Endothelial cell of hepatic sinusoid (primary cell): ENCODE measurements around the gene CYSTM1.

Experiments
- in situ Hi-C: cut with HindIII; loops from 2 replicates; pipeline ENCODE4 v1.10.0; 2017; ENCODE audit warnings: low sequenced_read_pairs

The CYSTM1 gene

GRCh38 chr5:140205216-140205615 lies 30.2 kb downstream of the CYSTM1 start:
- in situ Hi-C loops = no loop called here

- in situ Hi-C loops = no loop called here
These were observed 31.0 kb downstream of the CYSTM1 start for GRCh38 chr5:140205952-140206351.

GRCh38 chr5:140207250-140207964 lies 32.4 kb downstream of the CYSTM1 start:
- in situ Hi-C loops = no loop called here

GRCh38 chr5:140208065-140208464 lies 33.1 kb downstream of the CYSTM1 start:
- in situ Hi-C loops = no loop called here

- in situ Hi-C loops = no loop called here
These were observed 38.5 kb downstream of the CYSTM1 start for GRCh38 chr5:140213370-140213983.

- in situ Hi-C loops = no loop called here
These were observed 39.8 kb downstream of the CYSTM1 start for GRCh38 chr5:140214831-140215230.

GRCh38 chr5:140215276-140215675 lies 40.3 kb downstream of the CYSTM1 start:
- in situ Hi-C loops = no loop called here

GRCh38 chr5:140216478-140217074 lies 41.6 kb downstream of the CYSTM1 start:
- in situ Hi-C loops = no loop called here

- in situ Hi-C loops = no loop called here
These were observed 42.5 kb downstream of the CYSTM1 start for GRCh38 chr5:140217299-140218026.

- in situ Hi-C loops = no loop called here
These were observed 44.3 kb downstream of the CYSTM1 start for GRCh38 chr5:140219068-140219991.

GRCh38 chr5:140220032-140220697 lies 45.2 kb downstream of the CYSTM1 start:
- in situ Hi-C loops = no loop called here

GRCh38 chr5:140220698-140221064 lies 45.7 kb downstream of the CYSTM1 start:
- in situ Hi-C loops = no loop called here

- in situ Hi-C loops = no loop called here
These were observed 46.8 kb downstream of the CYSTM1 start for GRCh38 chr5:140221697-140222223.

- in situ Hi-C loops = no loop called here
These were observed 47.4 kb downstream of the CYSTM1 start for GRCh38 chr5:140222416-140222815.

- in situ Hi-C loops = no loop called here
These were observed 48.6 kb downstream of the CYSTM1 start for GRCh38 chr5:140223567-140223966.

- in situ Hi-C loops = no loop called here
These were observed 49.7 kb downstream of the CYSTM1 start for GRCh38 chr5:140224658-140225057.

GRCh38 chr5:140225396-140225795 lies 50.4 kb downstream of the CYSTM1 start:
- in situ Hi-C loops = no loop called here

GRCh38 chr5:140227046-140227445 lies 52.1 kb downstream of the CYSTM1 start:
- in situ Hi-C loops = no loop called here

GRCh38 chr5:140228364-140228837 lies 53.4 kb downstream of the CYSTM1 start:
- in situ Hi-C loops = no loop called here

- in situ Hi-C loops = no loop called here
These were observed 55.4 kb downstream of the CYSTM1 start for GRCh38 chr5:140230373-140230772.
